Body of pancreas (tissue), 4 donors: ENCODE measurements around the gene RTL1.

ENCODE experiments used
- POLR2A ChIP-seq, 3 donors: fragments of 450-650 bp; IDR thresholded peaks; one replicate each; pipeline ENCODE4 v1.6.1; 2016; ENCODE audit warnings: antibody characterized with exemption in 3 of 3, mild to moderate bottlenecking in 2 of 3
- TF ChIP-seq, protein P1 (sequence below), 7 experiments: fragments of 450-650 bp in 4 of 7; fragments of 200-600 bp in 3 of 7; sonication (generic) in 3 of 7; IDR thresholded peaks; one replicate each; pipeline ENCODE4 v1.5.1; 2016 to 2019; ENCODE audit warnings: antibody characterized with exemption in 7 of 7

DNA sequence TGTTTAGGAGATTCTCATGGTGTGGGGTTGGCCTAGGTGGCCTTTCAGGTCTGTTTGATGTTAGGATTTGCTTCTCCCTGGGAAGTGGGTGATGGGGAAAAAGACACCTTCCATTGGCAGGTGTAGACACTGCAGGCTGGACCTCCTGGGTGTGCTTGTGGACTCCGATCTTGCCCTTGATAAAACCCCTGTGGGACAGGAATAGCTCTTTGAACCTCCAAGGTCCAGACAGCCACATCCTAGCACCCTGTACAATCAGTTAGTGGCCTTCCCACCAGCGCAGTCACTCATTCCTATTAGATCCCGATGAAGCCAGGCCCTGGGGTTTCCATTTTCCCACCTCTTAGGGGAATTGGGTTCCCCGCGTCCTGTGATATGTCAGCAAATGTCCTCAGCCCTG lies 49.1 kb downstream of the RTL1 start:
- no peak for TF ChIP-seq POLR2A (IDR thresholded peaks at IDR 0.05)
- TF ChIP-seq, protein P1, sequence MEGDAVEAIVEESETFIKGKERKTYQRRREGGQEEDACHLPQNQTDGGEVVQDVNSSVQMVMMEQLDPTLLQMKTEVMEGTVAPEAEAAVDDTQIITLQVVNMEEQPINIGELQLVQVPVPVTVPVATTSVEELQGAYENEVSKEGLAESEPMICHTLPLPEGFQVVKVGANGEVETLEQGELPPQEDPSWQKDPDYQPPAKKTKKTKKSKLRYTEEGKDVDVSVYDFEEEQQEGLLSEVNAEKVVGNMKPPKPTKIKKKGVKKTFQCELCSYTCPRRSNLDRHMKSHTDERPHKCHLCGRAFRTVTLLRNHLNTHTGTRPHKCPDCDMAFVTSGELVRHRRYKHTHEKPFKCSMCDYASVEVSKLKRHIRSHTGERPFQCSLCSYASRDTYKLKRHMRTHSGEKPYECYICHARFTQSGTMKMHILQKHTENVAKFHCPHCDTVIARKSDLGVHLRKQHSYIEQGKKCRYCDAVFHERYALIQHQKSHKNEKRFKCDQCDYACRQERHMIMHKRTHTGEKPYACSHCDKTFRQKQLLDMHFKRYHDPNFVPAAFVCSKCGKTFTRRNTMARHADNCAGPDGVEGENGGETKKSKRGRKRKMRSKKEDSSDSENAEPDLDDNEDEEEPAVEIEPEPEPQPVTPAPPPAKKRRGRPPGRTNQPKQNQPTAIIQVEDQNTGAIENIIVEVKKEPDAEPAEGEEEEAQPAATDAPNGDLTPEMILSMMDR (IDR thresholded peaks at IDR 0.05) = no peak
